ENCODE results near the gene CLINT1.
"Not testable (repeated sequence)": the region's sequence is repeated elsewhere in the genome, so short reads cannot be mapped to it uniquely, and the experiment has no call there.

CLINT1 gene

GRCh38 chr5:157862183-157862851 is 3.4 kb upstream of the CLINT1 start:
- DNase-seq (ENCODE audit: low read depth in 3 of 3), result no peak

GRCh38 chr5:157860898-157861890 is 2.2 kb upstream of the CLINT1 start:
- DNase-seq (ENCODE audit: low read depth in 3 of 3), result no peak

- DNase-seq (ENCODE audit: low read depth in 3 of 3), result no peak
These were observed 256 bp upstream of the CLINT1 start for GRCh38 chr5:157859227-157859575.

- no peak for DNase-seq (ENCODE audit: low read depth in 3 of 3)
These were observed 974 bp downstream of the CLINT1 start for GRCh38 chr5:157857816-157858526.

GRCh38 chr5:157855404-157855994 is 3.4 kb downstream of the CLINT1 start:
- DNase-seq (ENCODE audit: low read depth in 3 of 3), result no peak

GRCh38 chr5:157853365-157853764 is 5.6 kb downstream of the CLINT1 start:
- not testable (repeated sequence) for DNase-seq (ENCODE audit: low read depth in 3 of 3)

GRCh38 chr5:157845914-157846598 is 12.9 kb downstream of the CLINT1 start:
- DNase-seq (ENCODE audit: low read depth in 3 of 3), result no peak

- DNase-seq (ENCODE audit: low read depth in 3 of 3), result no peak
These were observed 16.2 kb downstream of the CLINT1 start for GRCh38 chr5:157842787-157843186.

GRCh38 chr5:157842185-157842584 is 16.8 kb downstream of the CLINT1 start:
- no peak for DNase-seq (ENCODE audit: low read depth in 3 of 3)

GRCh38 chr5:157839157-157839795 is 19.7 kb downstream of the CLINT1 start:
- DNase-seq (ENCODE audit: low read depth in 3 of 3), result no peak

GRCh38 chr5:157836121-157836753 is 22.7 kb downstream of the CLINT1 start:
- DNase-seq (ENCODE audit: low read depth in 3 of 3), result no peak

- no peak for DNase-seq (ENCODE audit: low read depth in 3 of 3)
These were observed 23.9 kb downstream of the CLINT1 start for GRCh38 chr5:157835041-157835440.

GRCh38 chr5:157828944-157829639 is 29.9 kb downstream of the CLINT1 start:
- no peak for DNase-seq (ENCODE audit: low read depth in 3 of 3)

GRCh38 chr5:157828105-157828943 is 30.6 kb downstream of the CLINT1 start:
- no peak for DNase-seq (ENCODE audit: low read depth in 3 of 3)

- DNase-seq (ENCODE audit: low read depth in 3 of 3), result no peak
These were observed 31.5 kb downstream of the CLINT1 start for GRCh38 chr5:157827423-157827822.

- DNase-seq (ENCODE audit: low read depth in 3 of 3), result no peak
These were observed 35.3 kb downstream of the CLINT1 start for GRCh38 chr5:157823655-157824054.

GRCh38 chr5:157821822-157822622 is 36.9 kb downstream of the CLINT1 start:
- DNase-seq (ENCODE audit: low read depth in 3 of 3), result no peak

GRCh38 chr5:157821405-157821804 is 37.5 kb downstream of the CLINT1 start:
- no peak for DNase-seq (ENCODE audit: low read depth in 3 of 3)

Measured in stimulated activated CD4-positive, alpha-beta T cell treated with anti-CD3 and anti-CD28 coated beads, TNF-alpha, amount 100 ng/mL, for 48 hours (primary cell).